ENCODE data around the gene MOBP.

DNA sequence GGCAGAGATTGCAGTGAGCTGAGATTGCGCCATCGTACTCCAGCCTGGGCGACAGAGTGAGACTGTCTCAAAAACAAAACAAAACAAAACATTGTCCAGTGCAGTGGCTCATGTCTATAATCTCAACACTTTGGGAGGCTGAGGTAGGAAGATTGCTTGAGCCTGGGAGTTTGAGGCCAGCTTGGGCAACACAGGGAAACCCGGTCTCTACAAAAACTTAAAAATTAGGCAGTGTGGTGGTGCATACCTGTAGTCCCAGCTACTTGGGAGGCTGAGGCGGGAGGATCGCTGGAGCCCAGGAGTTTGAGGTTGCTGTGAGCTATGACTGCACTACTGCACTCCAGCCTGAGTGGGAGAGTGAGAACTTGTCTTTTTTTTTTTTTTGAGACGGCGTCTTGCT is 27.2 kb upstream of the MOBP start:
- TF ChIP-seq, protein P1, sequence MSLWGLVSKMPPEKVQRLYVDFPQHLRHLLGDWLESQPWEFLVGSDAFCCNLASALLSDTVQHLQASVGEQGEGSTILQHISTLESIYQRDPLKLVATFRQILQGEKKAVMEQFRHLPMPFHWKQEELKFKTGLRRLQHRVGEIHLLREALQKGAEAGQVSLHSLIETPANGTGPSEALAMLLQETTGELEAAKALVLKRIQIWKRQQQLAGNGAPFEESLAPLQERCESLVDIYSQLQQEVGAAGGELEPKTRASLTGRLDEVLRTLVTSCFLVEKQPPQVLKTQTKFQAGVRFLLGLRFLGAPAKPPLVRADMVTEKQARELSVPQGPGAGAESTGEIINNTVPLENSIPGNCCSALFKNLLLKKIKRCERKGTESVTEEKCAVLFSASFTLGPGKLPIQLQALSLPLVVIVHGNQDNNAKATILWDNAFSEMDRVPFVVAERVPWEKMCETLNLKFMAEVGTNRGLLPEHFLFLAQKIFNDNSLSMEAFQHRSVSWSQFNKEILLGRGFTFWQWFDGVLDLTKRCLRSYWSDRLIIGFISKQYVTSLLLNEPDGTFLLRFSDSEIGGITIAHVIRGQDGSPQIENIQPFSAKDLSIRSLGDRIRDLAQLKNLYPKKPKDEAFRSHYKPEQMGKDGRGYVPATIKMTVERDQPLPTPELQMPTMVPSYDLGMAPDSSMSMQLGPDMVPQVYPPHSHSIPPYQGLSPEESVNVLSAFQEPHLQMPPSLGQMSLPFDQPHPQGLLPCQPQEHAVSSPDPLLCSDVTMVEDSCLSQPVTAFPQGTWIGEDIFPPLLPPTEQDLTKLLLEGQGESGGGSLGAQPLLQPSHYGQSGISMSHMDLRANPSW (CRISPR knock-in tag; IDR thresholded peaks at IDR 0.05) = no peak
- no peak for TF ChIP-seq BHLHE40 (IDR thresholded peaks at IDR 0.05; ENCODE audit: low read length)
- no peak for TF ChIP-seq ZNF274 (IDR thresholded peaks at IDR 0.05; ENCODE audit: borderline replicate concordance, low read depth, low read length)
- no peak for TF ChIP-seq NFYB (IDR thresholded peaks at IDR 0.05; ENCODE audit: extremely low read depth, insufficient read length)
- no peak for TF ChIP-seq FOS (IDR thresholded peaks at IDR 0.05; ENCODE audit: extremely low read depth, insufficient read length)
- no peak for TF ChIP-seq MYC (IDR thresholded peaks at IDR 0.05; ENCODE audit: low read depth, low read length)
- no peak for TF ChIP-seq MYC (CRISPR knock-in tag; IDR thresholded peaks at IDR 0.05; ENCODE audit: borderline replicate concordance, low read depth)
- no peak for TF ChIP-seq ELF4 (CRISPR knock-in tag; IDR thresholded peaks at IDR 0.05)
- TF ChIP-seq, protein P2, sequence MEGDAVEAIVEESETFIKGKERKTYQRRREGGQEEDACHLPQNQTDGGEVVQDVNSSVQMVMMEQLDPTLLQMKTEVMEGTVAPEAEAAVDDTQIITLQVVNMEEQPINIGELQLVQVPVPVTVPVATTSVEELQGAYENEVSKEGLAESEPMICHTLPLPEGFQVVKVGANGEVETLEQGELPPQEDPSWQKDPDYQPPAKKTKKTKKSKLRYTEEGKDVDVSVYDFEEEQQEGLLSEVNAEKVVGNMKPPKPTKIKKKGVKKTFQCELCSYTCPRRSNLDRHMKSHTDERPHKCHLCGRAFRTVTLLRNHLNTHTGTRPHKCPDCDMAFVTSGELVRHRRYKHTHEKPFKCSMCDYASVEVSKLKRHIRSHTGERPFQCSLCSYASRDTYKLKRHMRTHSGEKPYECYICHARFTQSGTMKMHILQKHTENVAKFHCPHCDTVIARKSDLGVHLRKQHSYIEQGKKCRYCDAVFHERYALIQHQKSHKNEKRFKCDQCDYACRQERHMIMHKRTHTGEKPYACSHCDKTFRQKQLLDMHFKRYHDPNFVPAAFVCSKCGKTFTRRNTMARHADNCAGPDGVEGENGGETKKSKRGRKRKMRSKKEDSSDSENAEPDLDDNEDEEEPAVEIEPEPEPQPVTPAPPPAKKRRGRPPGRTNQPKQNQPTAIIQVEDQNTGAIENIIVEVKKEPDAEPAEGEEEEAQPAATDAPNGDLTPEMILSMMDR (IDR thresholded peaks at IDR 0.05 in 2 of 3, conservative IDR thresholded peaks at IDR 0.05 in 1 of 3; ENCODE audit: insufficient read depth in 2 of 3, low read depth in 1 of 3, low read length in 3 of 3) = no peak
- TF ChIP-seq MYNN (IDR thresholded peaks at IDR 0.05) = no peak
- TF ChIP-seq MYNN (CRISPR knock-in tag; IDR thresholded peaks at IDR 0.05) = no peak
- TF ChIP-seq, protein P3, sequence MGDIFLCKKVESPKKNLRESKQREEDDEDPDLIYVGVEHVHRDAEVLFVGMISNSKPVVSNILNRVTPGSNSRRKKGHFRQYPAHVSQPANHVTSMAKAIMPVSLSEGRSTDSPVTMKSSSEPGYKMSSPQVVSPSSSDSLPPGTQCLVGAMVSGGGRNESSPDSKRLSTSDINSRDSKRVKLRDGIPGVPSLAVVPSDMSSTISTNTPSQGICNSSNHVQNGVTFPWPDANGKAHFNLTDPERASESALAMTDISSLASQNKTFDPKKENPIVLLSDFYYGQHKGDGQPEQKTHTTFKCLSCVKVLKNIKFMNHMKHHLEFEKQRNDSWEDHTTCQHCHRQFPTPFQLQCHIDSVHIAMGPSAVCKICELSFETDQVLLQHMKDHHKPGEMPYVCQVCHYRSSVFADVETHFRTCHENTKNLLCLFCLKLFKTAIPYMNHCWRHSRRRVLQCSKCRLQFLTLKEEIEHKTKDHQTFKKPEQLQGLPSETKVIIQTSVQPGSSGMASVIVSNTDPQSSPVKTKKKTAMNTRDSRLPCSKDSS (IDR thresholded peaks at IDR 0.05; ENCODE audit: low read depth, partially characterized antibody) = no peak
- TF ChIP-seq ERF (CRISPR knock-in tag; IDR thresholded peaks at IDR 0.05) = no peak
- TF ChIP-seq REST (IDR thresholded peaks at IDR 0.05; ENCODE audit: borderline replicate concordance) = no peak
- no peak for TF ChIP-seq REST (CRISPR knock-in tag; IDR thresholded peaks at IDR 0.05; ENCODE audit: low read depth)
- no peak for TF ChIP-seq MXI1 (IDR thresholded peaks at IDR 0.05; ENCODE audit: low read depth, low read length)

Data from K562 (cell line).